DOHH2 (cell line): ENCODE data around the gene NNT.

Experiments used
- CTCF ChIP-seq: fragments of 200-600 bp; sonication (generic); IDR thresholded peaks from one replicate; pipeline ENCODE4 v1.5.1; 2014; ENCODE audit warnings: antibody characterized with exemption, mild to moderate bottlenecking, low read depth, low read length; ENCODE audit not compliant: poor library complexity, severe bottlenecking
- EZH2phosphoT487 ChIP-seq: fragments of 200-600 bp; sonication (generic); IDR thresholded peaks from 2 replicates; pipeline ENCODE4 v1.6.1; 2017; ENCODE audit warnings: borderline replicate concordance, mild to moderate bottlenecking, antibody characterized with exemption, low read length, moderate library complexity, mixed read lengths

DNA sequence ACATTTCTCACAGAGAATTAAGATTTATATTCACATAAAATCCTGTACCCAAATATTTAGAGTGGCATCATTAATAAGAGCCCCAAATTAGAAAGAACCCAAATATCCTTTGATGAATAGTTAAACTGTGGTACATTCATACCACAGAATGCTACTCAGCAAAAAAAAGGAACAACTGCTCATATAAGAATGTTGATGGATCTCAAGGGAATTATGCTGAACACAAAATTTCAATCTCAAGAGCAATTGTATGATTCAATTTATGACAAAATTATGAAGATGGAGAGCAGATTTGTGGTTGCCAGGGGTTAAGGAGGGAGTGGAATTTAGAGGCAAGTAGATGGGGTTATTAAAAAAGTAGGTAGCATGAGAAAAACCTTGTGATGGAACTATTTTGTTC is 41.6 kb upstream of the NNT start:
- no peak for TF ChIP-seq CTCF
- TF ChIP-seq EZH2phosphoT487: no peak
